PC-3 (cell line): Measurements from ENCODE around the gene OR6C70. TPM values are rescaled to one million over a fixed set of nuclear protein-coding genes. Genes with fewer than 3 reads are reported as not detected.

Experiments
- ATAC-seq: fragments of 200-7000 bp; cut with Tn5 transposase; 2 replicates; pipeline ENCODE4 v1.9.1; 2020; ENCODE audit warnings: mild to moderate bottlenecking, moderate library complexity
- Bru-seq: library from RNA; stranded (reverse); fragments of 400-500 nt; gene quantifications from one replicate; lab custom pipeline; 2021; lab: Mats Ljungman, UMichigan
- BruChase-seq, 2 experiments: library from RNA; stranded (reverse); fragments of 400-500 nt; gene quantifications; one replicate each; lab custom pipeline; 2021; lab: Mats Ljungman, UMichigan
- BruUV-seq: library from RNA; stranded (reverse); fragments of 400-500 nt; replicated peaks from 2 replicates; lab custom pipeline; 2021; lab: Mats Ljungman, UMichigan
- CTCF ChIA-PET: fragments of 300-600 bp; sonication (Branson Sonifier 250); formaldehyde crosslinking; loops from one replicate; lab custom pipeline; 2022; ENCODE audit warnings: antibody characterized with exemption; lab: Charles Lee
- POLR2A ChIA-PET: fragments of 300-600 bp; sonication (Branson Sonifier 250); formaldehyde crosslinking; loops from one replicate; lab custom pipeline; 2022; ENCODE audit warnings: antibody characterized with exemption; ENCODE audit not compliant: unreplicated experiment; lab: Charles Lee
- DNase-seq: peaks from one replicate; pipeline ENCODE4 v3.0.0-alpha.2; 2015
- H2AFZ ChIP-seq: fragments of 300-600 bp; sonication (generic); 2 replicates; pipeline ENCODE4 v1.6.0; 2016; ENCODE audit warnings: antibody characterized with exemption, low read length
- H3F3A ChIP-seq: fragments of 300-600 bp; sonication (generic); one replicate; pipeline ENCODE4 v1.6.0; 2017; ENCODE audit warnings: antibody characterized with exemption, low read length, control low read depth, mild to moderate bottlenecking; ENCODE audit not compliant: unreplicated experiment
- H3K27ac ChIP-seq: fragments of 300-600 bp; sonication (generic); 2 replicates; pipeline ENCODE4 v1.5.1; 2016; ENCODE audit warnings: mild to moderate bottlenecking, low read length
- H3K27me3 ChIP-seq: fragments of 300-600 bp; sonication (generic); 2 replicates; pipeline ENCODE4 v1.6.1; 2016; ENCODE audit warnings: low read length, mixed read lengths
- H3K36me3 ChIP-seq: fragments of 300-600 bp; sonication (generic); 2 replicates; pipeline ENCODE4 v1.6.1; 2016; ENCODE audit warnings: low read depth, mixed run types, low read length, mixed read lengths
- H3K4me1 ChIP-seq: fragments of 300-600 bp; sonication (generic); 2 replicates; pipeline ENCODE4 v1.5.1; 2016; ENCODE audit warnings: low read length; ENCODE audit not compliant: insufficient read depth
- H3K4me2 ChIP-seq: fragments of 300-600 bp; sonication (generic); 2 replicates; pipeline ENCODE4 v1.6.0; 2016; ENCODE audit warnings: low read length
- H3K4me3 ChIP-seq: fragments of 300-600 bp; sonication (generic); 2 replicates; pipeline ENCODE4 v1.5.1; 2016; ENCODE audit warnings: mild to moderate bottlenecking, low read length, mixed read lengths
- H3K79me2 ChIP-seq: fragments of 300-600 bp; sonication (generic); 2 replicates; pipeline ENCODE4 v1.6.1; 2017; ENCODE audit warnings: low read length, mixed read lengths
- H3K9ac ChIP-seq: fragments of 300-600 bp; sonication (generic); 2 replicates; pipeline ENCODE4 v1.6.0; 2016; ENCODE audit warnings: mild to moderate bottlenecking, low read length
- H3K9me2 ChIP-seq: fragments of 300-600 bp; sonication (generic); replicated peaks from 2 replicates; pipeline ENCODE4 v1.6.1; 2016; ENCODE audit warnings: mixed run types, low read length, mixed read lengths
- H3K9me3 ChIP-seq: fragments of 300-600 bp; sonication (generic); 2 replicates; pipeline ENCODE4 v1.6.1; 2016; ENCODE audit warnings: low read length, mixed read lengths
- H4K20me1 ChIP-seq: fragments of 300-600 bp; sonication (generic); 2 replicates; pipeline ENCODE4 v1.6.1; 2016; ENCODE audit warnings: low read length, mixed read lengths
- CTCF ChIP-seq: fragments of 300-600 bp; sonication (generic); conservative IDR thresholded peaks from 2 replicates; pipeline ENCODE4 v1.5.1; 2017; ENCODE audit warnings: antibody characterized with exemption, low read depth, mild to moderate bottlenecking, low read length
- EZH2 ChIP-seq: fragments of 300-600 bp; sonication (generic); IDR thresholded peaks from one replicate; pipeline ENCODE4 v1.6.1; 2017; ENCODE audit warnings: antibody characterized with exemption, mild to moderate bottlenecking, low read length; ENCODE audit not compliant: unreplicated experiment
- EZH2phosphoT487 ChIP-seq: fragments of 300-600 bp; sonication (generic); IDR thresholded peaks from 2 replicates; pipeline ENCODE4 v1.6.1; 2018; ENCODE audit warnings: mild to moderate bottlenecking, antibody characterized with exemption, low read length, borderline replicate concordance
- intact Hi-C: fragments of 100-400 bp; cut with micrococcal nuclease; formaldehyde crosslinking; loops from 2 replicates; pipeline ENCODE4 v1.9.0; 2023
- long read RNA-seq: library from polyadenylated mRNA; unstranded; transcript quantifications from one replicate; pipeline ENCODE4 v2.0.0, GENCODE V29; 2021; ENCODE audit not compliant: unreplicated experiment
- total RNA-seq: library from RNA; depleted of rRNA; stranded (reverse); fragments of >200 nt; gene quantifications from 2 replicates; pipeline ENCODE4 v1.2.3, GENCODE V29; 2014; rRNA removed

OR6C70 gene
- total RNA-seq (not detected in 2 replicates), Bru-seq, nascent RNA (not detected), BruChase-seq, experiment 1, labeled RNA remaining after a 6-hour chase (not detected), BruChase-seq, experiment 2, labeled RNA remaining after a 2-hour chase (not detected)
- long read RNA-seq: 0 reads

GRCh38 chr12:55470088-55470829 is at the start of gene OR6C70:
Gene OR6C70 (minus strand): TSS chr12:55470138. CDS start chr12:55470138, 0 bp downstream.
- DNase-seq: peak; percentile 63
- TF ChIP-seq EZH2phosphoT487 (no peak), CTCF (no peak), EZH2 (no peak)
- Histone ChIP-seq H3K27ac (no peak within 1 kb of the TSS), H3K27me3 (peaks cover 28% of the 10 kb centered on the region; the same call in 1 of the 2 replicates), H3K4me1 (peaks cover 16% of the 10 kb centered on the region), H4K20me1 (no peaks in the 10 kb centered on the region), H3K9me3 (no peaks in the 10 kb centered on the region), H3K36me3 (no peaks in the 10 kb centered on the region), H3K9me2 (no peaks in the 10 kb centered on the region), H2AFZ (no peak within 1 kb of the TSS), H3F3A (no peaks in the 10 kb centered on the region), H3K4me2 (peak within 1 kb of the TSS; percentile 62), H3K4me3 (peak within 1 kb of the TSS; percentile 25; the same call in 1 of the 2 replicates), H3K79me2 (no peaks in the 10 kb centered on the region), H3K9ac (no peak within 1 kb of the TSS)
- intact Hi-C loops: no loop called here
- ChIA-PET POLR2A (no interaction called here), CTCF (no interaction called here)
- no peak for ATAC-seq
- BruUV-seq: no TSS peak

GRCh38 chr12:55516391-55516790 is 46.5 kb upstream of the OR6C70 start:
- no peak for DNase-seq
- H3K4me2 ChIP-seq: no peak overlapping the region
- no peaks in the 10 kb centered on the region for H4K20me1 ChIP-seq
- no peaks in the 10 kb centered on the region for H3K9me2 ChIP-seq
- 0 out of 2 replicates have a peak, but pooled peaks cover 4% of the 10 kb centered on the region for H3K27me3 ChIP-seq
- no peaks in the 10 kb centered on the region for H3F3A ChIP-seq
- H3K9me3 ChIP-seq: no peaks in the 10 kb centered on the region
- ATAC-seq: no peak
- H3K9ac ChIP-seq: no peak overlapping the region
- CTCF ChIA-PET: no interaction called here
- H3K79me2 ChIP-seq: no peaks in the 10 kb centered on the region
- no peak overlapping the region for H3K4me3 ChIP-seq
- H3K36me3 ChIP-seq: no peaks in the 10 kb centered on the region
- intact Hi-C loops: no loop called here
- POLR2A ChIA-PET: no interaction called here
- H2AFZ ChIP-seq: no peak overlapping the region
- BruUV-seq: no TSS peak
- H3K4me1 ChIP-seq: no peaks in the 10 kb centered on the region
- no peak for TF ChIP-seq EZH2
- no peak overlapping the region for H3K27ac ChIP-seq

- ChIA-PET POLR2A (no interaction called here), CTCF (no interaction called here)
- Histone ChIP-seq H3K36me3 (no peaks in the 10 kb centered on the region), H3K4me2 (no peak overlapping the region), H3K4me1 (no peaks in the 10 kb centered on the region), H3K79me2 (no peaks in the 10 kb centered on the region), H3K27me3 (0 out of 2 replicates have a peak, but pooled peaks cover 7% of the 10 kb centered on the region), H3K9me3 (no peaks in the 10 kb centered on the region), H4K20me1 (no peaks in the 10 kb centered on the region), H3K4me3 (no peak overlapping the region), H3K27ac (no peak overlapping the region), H3K9me2 (no peaks in the 10 kb centered on the region), H2AFZ (no peak overlapping the region), H3F3A (no peaks in the 10 kb centered on the region), H3K9ac (no peak overlapping the region)
- intact Hi-C loops: no loop called here
- BruUV-seq: no TSS peak
- peak; percentile 2 for DNase-seq
- no peak for TF ChIP-seq EZH2
- TF ChIP-seq EZH2phosphoT487: no peak
- no peak; the same call in 1 of the 2 replicates for TF ChIP-seq CTCF
- no peak for ATAC-seq
These were observed 45.8 kb upstream of the OR6C70 start for GRCh38 chr12:55515696-55516095.
